T47D (cell line): ENCODE measurements around the gene PHLDB2.

Experiments used
- DNase-seq, 2 experiments: peaks; one replicate each; pipeline versions ENCODE4 v3.0.0 to v3.0.0-alpha.2; 2011 to 2012; ENCODE audit warnings: low read depth in 1 of 2, low spot score in 1 of 2
- JUND ChIP-seq: IDR thresholded peaks from 2 replicates; pipeline ENCODE4 v1.6.1; 2012; ENCODE audit warnings: low read depth
- in situ Hi-C: cut with HindIII; loops from 2 replicates; pipeline ENCODE4 v1.10.0; 2016; ENCODE audit warnings: low sequenced_read_pairs, low pct_unique_long_range_greater_than_20kb

PHLDB2 gene

GRCh38 chr3:111970376-111970775 is 111.3 kb downstream of the PHLDB2 start:
- no peak for TF ChIP-seq JUND
- in situ Hi-C loops, result no loop called here
- DNase-seq, result no peak

- in situ Hi-C loops, result no loop called here
- no peak for TF ChIP-seq JUND
- DNase-seq, result no peak
These were observed 112.6 kb downstream of the PHLDB2 start for GRCh38 chr3:111971533-111972130.

- TF ChIP-seq JUND, result no peak
- in situ Hi-C loops, result no loop called here
- no peak for DNase-seq
These were observed 113.8 kb downstream of the PHLDB2 start for GRCh38 chr3:111972891-111973290.

GRCh38 chr3:111975131-111975530 is 116.1 kb downstream of the PHLDB2 start:
- no peak for DNase-seq
- no peak for TF ChIP-seq JUND
- in situ Hi-C loops, result no loop called here

GRCh38 chr3:111976254-111976653 is 117.2 kb downstream of the PHLDB2 start:
- no peak for TF ChIP-seq JUND
- in situ Hi-C loops, result no loop called here
- DNase-seq, result no peak

- TF ChIP-seq JUND, result no peak
These were observed 119.7 kb downstream of the PHLDB2 start, which contains the start of gene ABHD10 for GRCh38 chr3:111978583-111979433. Gene ABHD10, plus strand, starts transcription at chr3:111979026. Its CDS starts 36 bp downstream, at chr3:111979062.

GRCh38 chr3:111979434-111980038 is 120.5 kb downstream of the PHLDB2 start:
- in situ Hi-C loops, result no loop called here
- DNase-seq, result no peak
- no peak for TF ChIP-seq JUND

More at GRCh38 chr3:111978583-111979433, 119.7 kb downstream of the PHLDB2 start, which contains the start of gene ABHD10:
- in situ Hi-C loops, result no loop called here
- peak; percentile 71 to 97 for DNase-seq

- no peak for DNase-seq
- in situ Hi-C loops, result no loop called here
- no peak for TF ChIP-seq JUND
These were observed 121.8 kb downstream of the PHLDB2 start for GRCh38 chr3:111980716-111981456.

- in situ Hi-C loops, result no loop called here
- DNase-seq, result no peak
- no peak for TF ChIP-seq JUND
These were observed 122.3 kb downstream of the PHLDB2 start for GRCh38 chr3:111981457-111981763.

- no peak for DNase-seq
- in situ Hi-C loops, result no loop called here
- no peak for TF ChIP-seq JUND
These were observed 125.7 kb downstream of the PHLDB2 start for GRCh38 chr3:111984636-111985298.

GRCh38 chr3:111986800-111987199 is 127.7 kb downstream of the PHLDB2 start:
- in situ Hi-C loops, result no loop called here
- no peak for DNase-seq

More at GRCh38 chr3:111986800-111987199, 127.7 kb downstream of the PHLDB2 start:
- TF ChIP-seq JUND, result no peak
